Panc1 (cell line): Measurements from ENCODE around the gene KDR. TPM values are rescaled to one million over a fixed set of nuclear protein-coding genes. Genes with fewer than 3 reads are reported as not detected.

ENCODE experiments used
- ATAC-seq: fragments of 200-7000 bp; cut with Tn5 transposase; 2 replicates; pipeline ENCODE4 v1.9.1; 2020; ENCODE audit warnings: mild to moderate bottlenecking, moderate library complexity
- BruUV-seq: library from RNA; stranded (reverse); fragments of 400-500 nt; replicated peaks from 2 replicates; lab custom pipeline; 2021; lab: Mats Ljungman, UMichigan
- CTCF ChIA-PET: fragments of 300-600 bp; sonication (Branson Sonifier 250); formaldehyde crosslinking; loops from one replicate; lab custom pipeline; 2022; ENCODE audit warnings: antibody characterized with exemption; lab: Charles Lee
- POLR2A ChIA-PET: fragments of 300-600 bp; sonication (Branson Sonifier 250); formaldehyde crosslinking; loops from one replicate; lab custom pipeline; 2022; ENCODE audit warnings: antibody characterized with exemption; lab: Charles Lee
- DNase-seq: peaks from one replicate; pipeline ENCODE4 v3.0.0-alpha.2; 2010; ENCODE audit warnings: low read depth, low spot score
- H3K27ac ChIP-seq: 2 replicates; pipeline ENCODE4 v1.5.1; 2011; ENCODE audit warnings: mild to moderate bottlenecking, low read length, inconsistent platforms
- H3K27me3 ChIP-seq: fragments of 200-500 bp; sonication (Bioruptor generic); 2 replicates; pipeline ENCODE4 v1.6.0; 2014; ENCODE audit warnings: low read length, inconsistent platforms; ENCODE audit not compliant: control insufficient read depth, insufficient read depth
- H3K36me3 ChIP-seq: fragments of 200-500 bp; sonication (Bioruptor generic); 2 replicates; pipeline ENCODE4 v1.5.1; 2014; ENCODE audit warnings: inconsistent platforms, mild to moderate bottlenecking, low read length, moderate library complexity; ENCODE audit not compliant: control insufficient read depth, insufficient read depth
- H3K4me1 ChIP-seq: 2 replicates; pipeline ENCODE4 v1.5.1; 2011; ENCODE audit warnings: inconsistent platforms, mild to moderate bottlenecking, low read length, moderate library complexity; ENCODE audit not compliant: control insufficient read depth, insufficient read depth
- H3K4me3 ChIP-seq, 2 experiments: 2 replicates each; pipeline ENCODE4 v1.5.1; 2011 to 2012; ENCODE audit warnings: low read depth in 2 of 2, low read length in 2 of 2, mild to moderate bottlenecking in 2 of 2, inconsistent platforms in 1 of 2, moderate library complexity in 1 of 2
- H3K9me3 ChIP-seq: fragments of 200-500 bp; sonication (Bioruptor generic); 2 replicates; pipeline ENCODE4 v1.5.1; 2014; ENCODE audit warnings: low read depth, mild to moderate bottlenecking, inconsistent platforms, low read length, moderate library complexity; ENCODE audit not compliant: control insufficient read depth, insufficient read depth
- POLR2AphosphoS5 ChIP-seq: IDR thresholded peaks from 2 replicates; pipeline ENCODE4 v1.6.1; 2012; ENCODE audit warnings: mild to moderate bottlenecking, low read depth, low read length, moderate library complexity
- REST ChIP-seq, 2 experiments: IDR thresholded peaks; 2 replicates each; pipeline ENCODE4 v1.6.1; 2011 to 2012; ENCODE audit warnings: low read depth in 2 of 2, control low read depth in 1 of 2, low read length in 1 of 2, mild to moderate bottlenecking in 1 of 2, moderate library complexity in 1 of 2; ENCODE audit not compliant: insufficient read depth in 1 of 2
- SIN3A ChIP-seq: IDR thresholded peaks from 2 replicates; pipeline ENCODE4 v1.6.1; 2012; ENCODE audit warnings: low read depth, mild to moderate bottlenecking, low read length, moderate library complexity, borderline replicate concordance; ENCODE audit not compliant: insufficient read depth
- TCF7L2 ChIP-seq: IDR thresholded peaks from 2 replicates; pipeline ENCODE4 v1.6.1; 2011; ENCODE audit warnings: mild to moderate bottlenecking, low read depth, low read length, inconsistent platforms
- in situ Hi-C: cut with HindIII; loops from 2 replicates; pipeline ENCODE4 v1.10.0; 2016; ENCODE audit warnings: low sequenced_read_pairs, low pct_unique_long_range_greater_than_20kb
- intact Hi-C: fragments of 100-400 bp; cut with micrococcal nuclease; formaldehyde crosslinking; loops from one replicate; pipeline ENCODE4 v1.10.0; 2022; ENCODE audit not compliant: unreplicated experiment
- total RNA-seq: library from RNA; stranded (reverse); gene quantifications from one replicate; pipeline ENCODE4 v1.2.1, GENCODE V29; 2021; ENCODE audit not compliant: unreplicated experiment
- TF ChIP-seq, protein P1 (sequence below): fragments of 450-650 bp; IDR thresholded peaks from 2 replicates; pipeline ENCODE4 v1.5.1; 2017; ENCODE audit warnings: mild to moderate bottlenecking

Gene KDR
- total RNA-seq, 1 experiment from 2014 or later = 0.18 TPM

GRCh38 chr4:55111601-55112000, 13.8 kb downstream of the KDR start:
- no peak for ATAC-seq

GRCh38 chr4:55110131-55110530, 15.3 kb downstream of the KDR start:
- in situ Hi-C loops = no loop called here

More at GRCh38 chr4:55111601-55112000, 13.8 kb downstream of the KDR start:
- ChIA-PET CTCF (no interaction called here), POLR2A (no interaction called here)
- H3K4me1 ChIP-seq = no peaks in the 10 kb centered on the region
- H3K27me3 ChIP-seq = no peaks in the 10 kb centered on the region
- no TSS peak for BruUV-seq
- no peak overlapping the region for H3K4me3 ChIP-seq
- intact Hi-C loops = no loop called here
- TF ChIP-seq, protein P1, sequence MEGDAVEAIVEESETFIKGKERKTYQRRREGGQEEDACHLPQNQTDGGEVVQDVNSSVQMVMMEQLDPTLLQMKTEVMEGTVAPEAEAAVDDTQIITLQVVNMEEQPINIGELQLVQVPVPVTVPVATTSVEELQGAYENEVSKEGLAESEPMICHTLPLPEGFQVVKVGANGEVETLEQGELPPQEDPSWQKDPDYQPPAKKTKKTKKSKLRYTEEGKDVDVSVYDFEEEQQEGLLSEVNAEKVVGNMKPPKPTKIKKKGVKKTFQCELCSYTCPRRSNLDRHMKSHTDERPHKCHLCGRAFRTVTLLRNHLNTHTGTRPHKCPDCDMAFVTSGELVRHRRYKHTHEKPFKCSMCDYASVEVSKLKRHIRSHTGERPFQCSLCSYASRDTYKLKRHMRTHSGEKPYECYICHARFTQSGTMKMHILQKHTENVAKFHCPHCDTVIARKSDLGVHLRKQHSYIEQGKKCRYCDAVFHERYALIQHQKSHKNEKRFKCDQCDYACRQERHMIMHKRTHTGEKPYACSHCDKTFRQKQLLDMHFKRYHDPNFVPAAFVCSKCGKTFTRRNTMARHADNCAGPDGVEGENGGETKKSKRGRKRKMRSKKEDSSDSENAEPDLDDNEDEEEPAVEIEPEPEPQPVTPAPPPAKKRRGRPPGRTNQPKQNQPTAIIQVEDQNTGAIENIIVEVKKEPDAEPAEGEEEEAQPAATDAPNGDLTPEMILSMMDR = no peak
- TF ChIP-seq TCF7L2 (no peak), REST (IDR thresholded peaks at IDR 0.05; ENCODE audit: insufficient read depth in 1 of 2, low read depth in 2 of 2, low read length in 1 of 2) (no peak)
- H3K9me3 ChIP-seq = no peaks in the 10 kb centered on the region
- in situ Hi-C loops = no loop called here
- no peak for DNase-seq
- H3K27ac ChIP-seq = no peak overlapping the region
- H3K36me3 ChIP-seq = no peaks in the 10 kb centered on the region

More at GRCh38 chr4:55110131-55110530, 15.3 kb downstream of the KDR start:
- POLR2A ChIA-PET = no interaction called here
- Histone ChIP-seq H3K36me3 (no peaks in the 10 kb centered on the region), H3K4me3 (no peak overlapping the region), H3K27ac (no peak overlapping the region), H3K9me3 (no peaks in the 10 kb centered on the region), H3K4me1 (no peaks in the 10 kb centered on the region), H3K27me3 (no peaks in the 10 kb centered on the region)
- intact Hi-C loops = no loop called here
- CTCF ChIA-PET = no interaction called here
- no TSS peak for BruUV-seq
- TF ChIP-seq REST (IDR thresholded peaks at IDR 0.05; ENCODE audit: insufficient read depth in 1 of 2, low read depth in 2 of 2, low read length in 1 of 2) = no peak
- TF ChIP-seq TCF7L2 = no peak
- TF ChIP-seq SIN3A = no peak
- TF ChIP-seq, protein P1 = no peak
- no peak for TF ChIP-seq POLR2AphosphoS5
- DNase-seq = no peak
- no peak for ATAC-seq
